ENCODE data around the gene DPP6.

DPP6 gene

GRCh38 chr7:154871928-154872750 is 819.9 kb downstream of the DPP6 start:
- no peak for DNase-seq

GRCh38 chr7:154872811-154873499 is 820.8 kb downstream of the DPP6 start:
- no peak for DNase-seq

- no peak for DNase-seq
These were observed 821.4 kb downstream of the DPP6 start for GRCh38 chr7:154873500-154874121.

- DNase-seq: no peak
These were observed 822.4 kb downstream of the DPP6 start for GRCh38 chr7:154874409-154875113.

GRCh38 chr7:154875297-154875696 is 823.1 kb downstream of the DPP6 start:
- no peak for DNase-seq

- DNase-seq: no peak
These were observed 824.3 kb downstream of the DPP6 start for GRCh38 chr7:154876516-154876915.

GRCh38 chr7:154877031-154877430 is 824.8 kb downstream of the DPP6 start:
- no peak for DNase-seq

- no peak for DNase-seq
These were observed 827.4 kb downstream of the DPP6 start for GRCh38 chr7:154879629-154880028.

GRCh38 chr7:154880513-154880912 is 828.3 kb downstream of the DPP6 start:
- DNase-seq: no peak

- DNase-seq: no peak
These were observed 828.8 kb downstream of the DPP6 start for GRCh38 chr7:154881026-154881425.

- DNase-seq: no peak
These were observed 829.3 kb downstream of the DPP6 start for GRCh38 chr7:154881526-154881925.

- DNase-seq: no peak
These were observed 830.8 kb downstream of the DPP6 start for GRCh38 chr7:154882931-154883474.

GRCh38 chr7:154884348-154884920 is 832.2 kb downstream of the DPP6 start:
- no peak for DNase-seq

GRCh38 chr7:154886591-154886990 is 834.4 kb downstream of the DPP6 start:
- DNase-seq: no peak

- no peak for DNase-seq
These were observed 836.5 kb downstream of the DPP6 start for GRCh38 chr7:154888690-154889089.

GRCh38 chr7:154892459-154892858 is 840.3 kb downstream of the DPP6 start:
- no peak for DNase-seq

GRCh38 chr7:154896076-154896475 is 843.9 kb downstream of the DPP6 start:
- no peak for DNase-seq

GRCh38 chr7:154898973-154899855 is 847.0 kb downstream of the DPP6 start:
- no peak for DNase-seq

GRCh38 chr7:154899862-154900261 is 847.7 kb downstream of the DPP6 start:
- DNase-seq: no peak

- DNase-seq: no peak
These were observed 850.4 kb downstream of the DPP6 start for GRCh38 chr7:154902600-154903082.

GRCh38 chr7:154903083-154903731 is 851.0 kb downstream of the DPP6 start:
- DNase-seq: no peak

All from stimulated activated CD4-positive, alpha-beta T cell treated with anti-CD3 and anti-CD28 coated beads, Interleukin-4, amount 100 ng/mL, for 24 hours (primary cell).